CD4-positive, alpha-beta T cell (primary cell): Measurements from ENCODE around the gene RNF207. TPM values are rescaled to one million over a fixed set of nuclear protein-coding genes. Genes with fewer than 3 reads are reported as not detected.

ENCODE experiments used
- ATAC-seq: fragments of 200-7000 bp; cut with Tn5 transposase; one replicate; pipeline ENCODE4 v1.10.0; 2022; ENCODE audit warnings: mild to moderate bottlenecking; ENCODE audit not compliant: poor library complexity
- CTCF ChIA-PET: fragments of 350-600 bp; sonication (Branson Sonifier 250); formaldehyde crosslinking; loops from one replicate; lab custom pipeline; 2021; ENCODE audit warnings: antibody characterized with exemption, inconsistent platforms; lab: Charles Lee
- POLR2A ChIA-PET: fragments of 350-600 bp; sonication (Branson Sonifier 250); formaldehyde crosslinking; loops from one replicate; lab custom pipeline; 2021; ENCODE audit warnings: antibody characterized with exemption, inconsistent platforms; lab: Charles Lee
- DNase-seq, 14 experiments: peaks; one replicate each; pipeline ENCODE4 v3.0.0-alpha.2; 2013 to 2020; ENCODE audit warnings: mixed read lengths in 2 of 14
- H3K27ac ChIP-seq, 2 donors: one replicate each; pipeline versions ENCODE4 v1.5.1 to v1.7.0; 2013; ENCODE audit warnings: low read length in 2 of 2, low read depth in 1 of 2, mild to moderate bottlenecking in 1 of 2
- H3K27me3 ChIP-seq, 2 experiments: 1 replicate in 1 of 2; 2 replicates in 1 of 2; pipeline versions ENCODE4 v1.6.1 to v1.7.0; 2013; ENCODE audit warnings: low read length in 2 of 2, control low read depth in 1 of 2, mild to moderate bottlenecking in 1 of 2, moderate library complexity in 1 of 2; ENCODE audit not compliant: insufficient read depth in 2 of 2, control insufficient read depth in 1 of 2
- H3K36me3 ChIP-seq: one replicate; pipeline ENCODE4 v1.6.1; 2013; ENCODE audit warnings: low read length, control low read depth; ENCODE audit not compliant: insufficient read depth
- H3K4me1 ChIP-seq: one replicate; pipeline ENCODE4 v1.6.1; 2013; ENCODE audit warnings: low read length, control low read depth; ENCODE audit not compliant: insufficient read depth
- H3K4me3 ChIP-seq: one replicate; pipeline ENCODE4 v1.5.1; 2013; ENCODE audit warnings: mild to moderate bottlenecking, low read length, moderate library complexity
- H3K9me3 ChIP-seq, 2 experiments: 1 replicate in 1 of 2; 2 replicates in 1 of 2; pipeline versions ENCODE4 v1.6.1 to v1.7.0; 2013; ENCODE audit warnings: low read length in 2 of 2, mild to moderate bottlenecking in 2 of 2, control low read depth in 1 of 2, moderate library complexity in 1 of 2; ENCODE audit not compliant: control insufficient read depth in 1 of 2, insufficient read depth in 1 of 2
- H3K27ac Mint-ChIP-seq: one replicate; pipeline ENCODE4 v1.8.0; 2020; ENCODE audit warnings: mixed read lengths
- H3K27me3 Mint-ChIP-seq: one replicate; pipeline ENCODE4 v1.8.0; 2021; ENCODE audit warnings: mixed read lengths
- H3K36me3 Mint-ChIP-seq: one replicate; pipeline ENCODE4 v1.8.0; 2021; ENCODE audit warnings: low read depth, mixed read lengths
- H3K4me1 Mint-ChIP-seq: one replicate; pipeline ENCODE4 v1.8.0; 2021; ENCODE audit warnings: low read depth, mixed read lengths
- H3K4me3 Mint-ChIP-seq: one replicate; pipeline ENCODE4 v1.8.0; 2020; ENCODE audit warnings: mild to moderate bottlenecking, mixed read lengths
- H3K9me3 Mint-ChIP-seq: one replicate; pipeline ENCODE4 v1.8.0; 2020; ENCODE audit warnings: mixed read lengths
- intact Hi-C, 2 experiments: fragments of 100-400 bp; cut with DNase I in 1 of 2; cut with micrococcal nuclease in 1 of 2; formaldehyde crosslinking; loops; one replicate each; pipeline versions ENCODE4 v1.15.1 to v1.9.0; 2023 to 2025; cut with DNase I, micrococcal nuclease
- total RNA-seq, 174 experiments: library from RNA in 2 of 174; stranded (reverse) in 2 of 174; gene quantifications; one replicate each; pipeline ENCODE4 v1.2.3 and lab custom pipeline; 2021 to 2026
- TF ChIP-seq, protein P1 (sequence below): fragments of 200-600 bp; IDR thresholded peaks from one replicate; pipeline ENCODE4 v1.8.0; 2022; ENCODE audit warnings: antibody characterized with exemption, mild to moderate bottlenecking

The RNF207 gene
- total RNA-seq, 2 experiments from 2014 or later, result 5.4 to 6.8 TPM

GRCh38 chr1:6163191-6163972 is 42.5 kb upstream of the RNF207 start:
- Mint-ChIP-seq H3K27me3 (peaks cover 24% of the 10 kb centered on the region), H3K27ac (no peak overlapping the region), H3K36me3 (no peaks in the 10 kb centered on the region), H3K4me1 (no peaks in the 10 kb centered on the region), H3K9me3 (no peaks in the 10 kb centered on the region), H3K4me3 (no peak overlapping the region)
- Histone ChIP-seq H3K27me3 (peaks cover 6 to 14% of the 10 kb centered on the region in 2 experiments), H3K4me3 (no peak overlapping the region), H3K9me3 (peaks cover 0 to 14% of the 10 kb centered on the region in 2 experiments), H3K36me3 (no peaks in the 10 kb centered on the region), H3K4me1 (no peaks in the 10 kb centered on the region), H3K27ac (no peak overlapping the region)
- CTCF ChIA-PET, result no interaction called here
- DNase-seq (no peak), ATAC-seq (no peak)
- intact Hi-C loops, result no loop called here
- POLR2A ChIA-PET, result no interaction called here
- TF ChIP-seq, protein P1, sequence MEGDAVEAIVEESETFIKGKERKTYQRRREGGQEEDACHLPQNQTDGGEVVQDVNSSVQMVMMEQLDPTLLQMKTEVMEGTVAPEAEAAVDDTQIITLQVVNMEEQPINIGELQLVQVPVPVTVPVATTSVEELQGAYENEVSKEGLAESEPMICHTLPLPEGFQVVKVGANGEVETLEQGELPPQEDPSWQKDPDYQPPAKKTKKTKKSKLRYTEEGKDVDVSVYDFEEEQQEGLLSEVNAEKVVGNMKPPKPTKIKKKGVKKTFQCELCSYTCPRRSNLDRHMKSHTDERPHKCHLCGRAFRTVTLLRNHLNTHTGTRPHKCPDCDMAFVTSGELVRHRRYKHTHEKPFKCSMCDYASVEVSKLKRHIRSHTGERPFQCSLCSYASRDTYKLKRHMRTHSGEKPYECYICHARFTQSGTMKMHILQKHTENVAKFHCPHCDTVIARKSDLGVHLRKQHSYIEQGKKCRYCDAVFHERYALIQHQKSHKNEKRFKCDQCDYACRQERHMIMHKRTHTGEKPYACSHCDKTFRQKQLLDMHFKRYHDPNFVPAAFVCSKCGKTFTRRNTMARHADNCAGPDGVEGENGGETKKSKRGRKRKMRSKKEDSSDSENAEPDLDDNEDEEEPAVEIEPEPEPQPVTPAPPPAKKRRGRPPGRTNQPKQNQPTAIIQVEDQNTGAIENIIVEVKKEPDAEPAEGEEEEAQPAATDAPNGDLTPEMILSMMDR, result no peak

DNA sequence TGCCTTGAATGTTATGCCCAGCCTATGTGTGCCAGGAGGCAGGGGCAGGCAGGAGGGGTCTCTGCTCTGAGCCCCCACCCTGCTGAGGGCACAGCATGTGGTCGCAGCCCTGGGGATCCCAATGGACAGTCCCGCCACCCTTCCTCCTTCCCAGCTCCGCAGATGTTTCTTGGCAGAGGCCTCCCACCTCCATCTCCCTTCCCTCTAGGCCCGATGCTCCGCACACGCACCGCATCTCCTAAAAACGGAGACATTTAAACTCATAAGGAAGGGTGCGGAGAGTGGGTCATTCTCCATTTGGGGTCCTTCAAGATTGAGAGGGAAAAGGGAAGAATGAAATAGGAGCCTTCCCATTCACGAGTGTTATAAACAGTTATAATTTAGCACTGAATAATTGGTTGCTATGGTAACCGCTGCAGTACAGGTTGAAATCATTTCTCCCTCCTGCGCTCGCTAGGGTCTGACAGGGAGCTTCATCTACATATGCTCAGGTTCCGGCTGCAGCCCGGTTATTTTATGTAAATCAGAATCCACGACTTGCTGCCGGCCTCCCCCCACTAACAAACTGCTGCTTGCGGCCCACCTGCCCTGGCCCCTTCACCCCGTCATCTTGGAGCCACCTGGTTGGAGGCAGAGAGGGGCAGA is 41.8 kb upstream of the RNF207 start:
- no peaks in the 10 kb centered on the region for H3K36me3 Mint-ChIP-seq
- no peaks in the 10 kb centered on the region for H3K9me3 Mint-ChIP-seq
- peaks cover 24% of the 10 kb centered on the region for H3K27me3 Mint-ChIP-seq
- H3K27me3 ChIP-seq, result peaks cover 6 to 14% of the 10 kb centered on the region in 2 experiments
- H3K4me3 Mint-ChIP-seq, result no peak overlapping the region
- H3K4me1 Mint-ChIP-seq, result no peaks in the 10 kb centered on the region
- no peak for DNase-seq
- intact Hi-C loops, result no loop called here
- no peak overlapping the region for H3K4me3 ChIP-seq
- TF ChIP-seq, protein P1, result no peak
- H3K27ac Mint-ChIP-seq, result no peak overlapping the region
- ChIA-PET CTCF (no interaction called here), POLR2A (no interaction called here)
- H3K27ac ChIP-seq, result no peak overlapping the region
- H3K4me1 ChIP-seq, result no peaks in the 10 kb centered on the region
- no peak for ATAC-seq
- H3K9me3 ChIP-seq, result peaks cover 0 to 14% of the 10 kb centered on the region in 2 experiments
- H3K36me3 ChIP-seq, result no peaks in the 10 kb centered on the region

DNA sequence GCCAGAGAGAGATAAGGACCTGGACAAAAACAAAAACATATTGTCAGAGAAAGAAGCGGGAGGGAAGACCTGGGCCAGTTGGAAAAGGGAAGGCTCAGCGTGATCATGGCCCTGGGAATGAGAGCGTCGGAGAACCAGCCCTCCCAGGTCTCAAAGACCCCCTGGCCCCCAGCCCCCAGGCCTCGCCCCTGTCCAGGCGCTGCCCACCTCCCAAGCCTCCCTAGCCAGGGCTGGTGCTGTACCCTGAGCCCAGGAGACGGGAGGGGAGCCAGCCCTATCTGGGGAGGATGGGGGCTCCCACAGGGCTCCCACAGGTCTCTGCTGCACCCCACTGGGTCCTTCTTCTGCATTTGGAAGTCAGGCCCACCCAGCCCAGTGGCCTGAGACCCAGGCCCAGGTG is 40.9 kb upstream of the RNF207 start:
- H3K27ac ChIP-seq, result no peak overlapping the region
- Mint-ChIP-seq H3K9me3 (no peaks in the 10 kb centered on the region), H3K4me1 (no peaks in the 10 kb centered on the region), H3K36me3 (no peaks in the 10 kb centered on the region), H3K27me3 (peaks cover 15% of the 10 kb centered on the region), H3K4me3 (no peak overlapping the region), H3K27ac (no peak overlapping the region)
- no peaks in the 10 kb centered on the region for H3K36me3 ChIP-seq
- no peak overlapping the region for H3K4me3 ChIP-seq
- H3K27me3 ChIP-seq, result peaks cover 6 to 14% of the 10 kb centered on the region in 2 experiments
- TF ChIP-seq, protein P1, result no peak
- POLR2A ChIA-PET, result no interaction called here
- CTCF ChIA-PET, result no interaction called here
- intact Hi-C loops, result no loop called here
- DNase-seq (no peak), ATAC-seq (no peak)
- peaks cover 0 to 14% of the 10 kb centered on the region in 2 experiments for H3K9me3 ChIP-seq
- no peaks in the 10 kb centered on the region for H3K4me1 ChIP-seq
